Esophagus squamous epithelium (tissue), 4 donors: ENCODE measurements around the gene EPPIN.

Experiments used
- POLR2A ChIP-seq, 4 donors: fragments of 450-650 bp; IDR thresholded peaks; one replicate each; pipeline ENCODE4 v1.6.1; 2017; ENCODE audit warnings: antibody characterized with exemption in 4 of 4, mild to moderate bottlenecking in 4 of 4, moderate library complexity in 3 of 4
- TF ChIP-seq, protein P1 (sequence below), 6 experiments: fragments of 450-650 bp in 4 of 6; fragments of 200-600 bp in 2 of 6; sonication (generic) in 2 of 6; IDR thresholded peaks; one replicate each; pipeline ENCODE4 v1.5.1; 2016 to 2019; ENCODE audit warnings: antibody characterized with exemption in 6 of 6, mild to moderate bottlenecking in 4 of 6, moderate library complexity in 4 of 6

DNA sequence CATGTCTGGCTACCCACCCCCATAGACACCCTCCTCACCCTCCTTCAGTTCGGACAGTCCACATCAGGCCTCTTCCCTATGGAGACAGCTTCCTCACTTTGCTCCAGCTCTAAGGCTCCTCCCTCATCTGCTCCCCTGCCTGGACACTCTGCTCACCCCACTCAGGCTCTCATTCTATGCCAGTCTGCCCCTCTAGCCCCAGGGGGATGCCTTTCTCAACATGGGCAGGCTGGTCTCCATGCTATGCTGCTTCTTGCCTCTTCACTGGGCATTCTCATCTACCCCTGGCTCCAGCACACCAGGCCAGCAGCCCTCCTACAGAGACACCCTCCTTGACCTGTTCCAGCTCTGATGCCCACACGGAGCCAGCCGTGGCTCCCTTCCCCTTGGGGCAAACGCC is 32.0 kb upstream of the EPPIN start, which contains the start of gene WFDC8:
- TF ChIP-seq POLR2A (IDR thresholded peaks at IDR 0.05) = no peak
- TF ChIP-seq, protein P1, sequence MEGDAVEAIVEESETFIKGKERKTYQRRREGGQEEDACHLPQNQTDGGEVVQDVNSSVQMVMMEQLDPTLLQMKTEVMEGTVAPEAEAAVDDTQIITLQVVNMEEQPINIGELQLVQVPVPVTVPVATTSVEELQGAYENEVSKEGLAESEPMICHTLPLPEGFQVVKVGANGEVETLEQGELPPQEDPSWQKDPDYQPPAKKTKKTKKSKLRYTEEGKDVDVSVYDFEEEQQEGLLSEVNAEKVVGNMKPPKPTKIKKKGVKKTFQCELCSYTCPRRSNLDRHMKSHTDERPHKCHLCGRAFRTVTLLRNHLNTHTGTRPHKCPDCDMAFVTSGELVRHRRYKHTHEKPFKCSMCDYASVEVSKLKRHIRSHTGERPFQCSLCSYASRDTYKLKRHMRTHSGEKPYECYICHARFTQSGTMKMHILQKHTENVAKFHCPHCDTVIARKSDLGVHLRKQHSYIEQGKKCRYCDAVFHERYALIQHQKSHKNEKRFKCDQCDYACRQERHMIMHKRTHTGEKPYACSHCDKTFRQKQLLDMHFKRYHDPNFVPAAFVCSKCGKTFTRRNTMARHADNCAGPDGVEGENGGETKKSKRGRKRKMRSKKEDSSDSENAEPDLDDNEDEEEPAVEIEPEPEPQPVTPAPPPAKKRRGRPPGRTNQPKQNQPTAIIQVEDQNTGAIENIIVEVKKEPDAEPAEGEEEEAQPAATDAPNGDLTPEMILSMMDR (IDR thresholded peaks at IDR 0.05) = no peak
